Uterus (tissue), 4 donors: ENCODE results near the gene RNF187. TPM values are rescaled to one million over a fixed set of nuclear protein-coding genes. Genes with fewer than 3 reads are reported as not detected.

Experiments used
- DNase-seq, 2 donors: peaks; one replicate each; pipeline ENCODE4 v3.0.0-alpha.2; 2019 to 2020
- H3K27ac ChIP-seq, 2 donors: fragments of 200-600 bp; sonication (generic); 1 replicate in 1 of 2; 2 replicates in 1 of 2; pipeline ENCODE4 v1.5.1; 2016 to 2018
- H3K27me3 ChIP-seq, 2 donors: fragments of 200-600 bp; sonication (generic); one replicate each; pipeline ENCODE4 v1.5.1; 2018 to 2019; ENCODE audit warnings: control low read depth in 1 of 2
- H3K36me3 ChIP-seq, 2 donors: fragments of 200-600 bp; sonication (generic); one replicate each; pipeline ENCODE4 v1.5.1; 2019; ENCODE audit warnings: control low read depth in 1 of 2
- H3K4me1 ChIP-seq, 2 donors: fragments of 200-600 bp; sonication (generic); one replicate each; pipeline ENCODE4 v1.5.1; 2018 to 2019; ENCODE audit warnings: control low read depth in 1 of 2
- H3K4me3 ChIP-seq, 2 donors: fragments of 200-600 bp; sonication (generic); 1 replicate in 1 of 2; 2 replicates in 1 of 2; pipeline ENCODE4 v1.5.1; 2018 to 2019; ENCODE audit warnings: mild to moderate bottlenecking in 1 of 2
- H3K9me3 ChIP-seq, 2 donors: fragments of 200-600 bp; sonication (generic); one replicate each; pipeline ENCODE4 v1.5.1; 2019; ENCODE audit warnings: control low read depth in 1 of 2
- POLR2A ChIP-seq, 2 donors: fragments of 450-650 bp; IDR thresholded peaks; one replicate each; pipeline ENCODE4 v1.6.1; 2016; ENCODE audit warnings: antibody characterized with exemption in 2 of 2, mild to moderate bottlenecking in 1 of 2, moderate library complexity in 1 of 2
- intact Hi-C: fragments of 100-400 bp; cut with DNase I; formaldehyde crosslinking; loops from one replicate; pipeline ENCODE4 v1.15.1; 2023; ENCODE audit warnings: low total_unique reads
- total RNA-seq, 4 donors: library from RNA; depleted of rRNA in 3 of 4; stranded (reverse); fragments of >200 nt in 3 of 4; gene quantifications; one replicate each; pipeline versions ENCODE4 v1.1.0 to v1.2.4, GENCODE V29; 2014 to 2023
- TF ChIP-seq, protein P1 (sequence below), 4 experiments: fragments of 200-600 bp in 2 of 4; fragments of 450-650 bp in 2 of 4; sonication (generic) in 2 of 4; IDR thresholded peaks; one replicate each; pipeline ENCODE4 v1.5.1; 2016 to 2019; ENCODE audit warnings: antibody characterized with exemption in 4 of 4, mild to moderate bottlenecking in 2 of 4, moderate library complexity in 1 of 4
- donor health status: DM: yes; HTN: yes; CAD: no.

The RNF187 gene
- total RNA-seq, 4 donors from 2014 or later = 13.2 to 84.1 (median 27.7) TPM

DNA sequence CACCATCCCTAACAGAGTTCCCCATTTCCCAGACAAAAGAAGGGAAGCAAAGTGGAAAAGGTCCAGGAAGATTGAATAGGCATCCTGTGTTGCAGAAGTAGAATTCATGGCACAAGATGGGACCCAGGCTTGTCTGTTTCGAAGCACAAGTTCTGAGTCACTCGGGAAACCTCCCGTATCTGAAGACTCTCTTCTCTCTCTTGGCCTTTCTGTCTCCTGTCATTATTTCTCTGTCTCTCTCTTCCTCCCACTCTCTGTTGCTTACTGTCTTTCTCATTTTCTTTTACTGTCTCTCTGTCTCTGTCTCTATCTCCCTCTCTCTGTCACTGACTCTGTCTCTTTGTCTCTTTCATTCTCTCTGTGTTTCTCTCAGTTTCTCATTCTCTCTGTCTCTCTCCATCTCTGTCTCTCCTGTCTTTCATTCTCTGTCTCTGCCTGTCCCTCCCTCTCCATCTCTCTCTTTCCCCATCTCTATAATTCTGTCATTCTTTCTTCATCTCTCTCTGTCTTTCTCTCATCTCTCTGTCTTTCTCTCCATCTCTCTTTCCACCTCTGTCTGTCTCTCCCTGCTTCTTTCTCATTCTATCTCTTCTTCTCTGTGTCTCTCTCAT lies 23.7 kb downstream of the RNF187 start:
- Histone ChIP-seq H3K36me3 (no peaks in the 10 kb centered on the region), H3K9me3 (no peaks in the 10 kb centered on the region), H3K27ac (no peak overlapping the region), H3K4me3 (no peak overlapping the region), H3K4me1 (no peaks in the 10 kb centered on the region), H3K27me3 (no peaks in the 10 kb centered on the region)
- TF ChIP-seq POLR2A (IDR thresholded peaks at IDR 0.05) = no peak
- TF ChIP-seq, protein P1, sequence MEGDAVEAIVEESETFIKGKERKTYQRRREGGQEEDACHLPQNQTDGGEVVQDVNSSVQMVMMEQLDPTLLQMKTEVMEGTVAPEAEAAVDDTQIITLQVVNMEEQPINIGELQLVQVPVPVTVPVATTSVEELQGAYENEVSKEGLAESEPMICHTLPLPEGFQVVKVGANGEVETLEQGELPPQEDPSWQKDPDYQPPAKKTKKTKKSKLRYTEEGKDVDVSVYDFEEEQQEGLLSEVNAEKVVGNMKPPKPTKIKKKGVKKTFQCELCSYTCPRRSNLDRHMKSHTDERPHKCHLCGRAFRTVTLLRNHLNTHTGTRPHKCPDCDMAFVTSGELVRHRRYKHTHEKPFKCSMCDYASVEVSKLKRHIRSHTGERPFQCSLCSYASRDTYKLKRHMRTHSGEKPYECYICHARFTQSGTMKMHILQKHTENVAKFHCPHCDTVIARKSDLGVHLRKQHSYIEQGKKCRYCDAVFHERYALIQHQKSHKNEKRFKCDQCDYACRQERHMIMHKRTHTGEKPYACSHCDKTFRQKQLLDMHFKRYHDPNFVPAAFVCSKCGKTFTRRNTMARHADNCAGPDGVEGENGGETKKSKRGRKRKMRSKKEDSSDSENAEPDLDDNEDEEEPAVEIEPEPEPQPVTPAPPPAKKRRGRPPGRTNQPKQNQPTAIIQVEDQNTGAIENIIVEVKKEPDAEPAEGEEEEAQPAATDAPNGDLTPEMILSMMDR (IDR thresholded peaks at IDR 0.05) = no peak
- DNase-seq = no peak
- intact Hi-C loops = no loop called here

DNA sequence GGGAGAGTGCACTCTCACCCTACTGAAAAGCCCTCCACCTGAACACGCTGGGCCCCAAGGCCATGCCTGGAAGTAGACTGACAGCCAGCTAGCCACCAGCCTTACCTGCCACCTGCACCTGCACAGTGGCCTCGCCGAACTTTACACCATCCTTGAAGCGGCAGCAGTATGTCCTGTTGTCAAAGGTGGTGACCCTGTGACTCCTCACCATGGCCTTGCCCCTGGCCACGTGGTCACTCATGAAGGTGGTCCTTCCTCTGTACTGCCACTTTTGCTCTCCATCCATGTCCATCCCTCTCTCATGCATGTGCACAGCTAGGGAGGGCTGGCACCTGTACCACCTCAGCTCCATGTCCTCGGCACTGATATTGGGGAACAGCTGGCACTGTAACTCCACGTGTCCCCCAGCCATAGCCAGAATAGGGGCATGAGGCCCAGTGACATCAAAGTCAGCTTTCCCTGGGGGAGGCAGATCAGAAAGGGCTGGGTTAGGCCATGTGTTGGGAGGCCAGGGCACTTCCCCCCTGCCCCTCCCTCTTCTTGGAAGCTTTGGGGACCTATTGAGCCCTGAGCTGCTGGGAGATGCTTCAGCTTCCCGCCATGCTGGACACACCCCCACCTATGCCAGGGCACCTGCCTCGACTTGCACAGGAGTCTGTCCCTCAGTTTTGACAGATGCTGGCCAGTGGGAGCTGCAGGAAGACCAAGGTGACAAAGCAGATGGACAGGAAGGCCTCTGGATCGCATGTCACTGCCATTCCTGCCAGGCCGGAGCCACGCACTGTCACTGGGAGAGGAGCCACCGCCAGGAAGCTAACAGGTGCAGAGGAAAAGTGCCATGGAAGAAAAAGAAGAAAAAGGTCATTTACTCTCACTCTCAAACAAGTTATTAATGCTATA lies 24.6 kb downstream of the RNF187 start:
- no peaks in the 10 kb centered on the region for H3K36me3 ChIP-seq
- H3K9me3 ChIP-seq = no peaks in the 10 kb centered on the region
- H3K27ac ChIP-seq = no peak overlapping the region
- no peak overlapping the region for H3K4me3 ChIP-seq
- no peak for DNase-seq
- no peaks in the 10 kb centered on the region for H3K27me3 ChIP-seq
- no peaks in the 10 kb centered on the region for H3K4me1 ChIP-seq
- no peak for TF ChIP-seq POLR2A (IDR thresholded peaks at IDR 0.05)
- TF ChIP-seq, protein P1 (IDR thresholded peaks at IDR 0.05) = no peak
- intact Hi-C loops = no loop called here

DNA sequence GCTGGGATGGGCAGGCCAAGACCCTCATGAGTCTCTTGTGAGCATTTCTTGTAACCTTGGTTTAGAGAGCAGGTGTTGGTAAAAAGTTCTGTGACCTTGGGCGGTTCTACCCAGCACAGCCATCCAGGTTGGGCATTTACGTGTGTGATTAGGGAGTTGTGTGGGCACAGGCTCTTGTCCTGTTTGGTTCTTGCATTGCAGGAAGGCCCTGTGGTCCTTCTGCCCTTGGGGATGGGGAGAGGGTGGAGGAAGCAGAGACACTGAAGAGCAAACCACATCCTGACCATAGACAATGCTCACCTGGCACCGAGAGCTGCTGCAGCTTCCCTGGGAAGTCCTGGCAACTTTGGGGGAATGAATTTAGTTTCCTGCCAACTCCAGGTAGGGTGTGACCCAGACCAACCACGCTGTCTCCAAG lies 25.6 kb downstream of the RNF187 start:
- intact Hi-C loops = no loop called here
- TF ChIP-seq, protein P1 (IDR thresholded peaks at IDR 0.05) = no peak
- no peak for TF ChIP-seq POLR2A (IDR thresholded peaks at IDR 0.05)
- no peaks in the 10 kb centered on the region for H3K4me1 ChIP-seq
- H3K27me3 ChIP-seq = no peaks in the 10 kb centered on the region
- DNase-seq = no peak
- H3K9me3 ChIP-seq = no peaks in the 10 kb centered on the region
- H3K4me3 ChIP-seq = no peak overlapping the region
- no peaks in the 10 kb centered on the region for H3K36me3 ChIP-seq
- no peak overlapping the region for H3K27ac ChIP-seq

DNA sequence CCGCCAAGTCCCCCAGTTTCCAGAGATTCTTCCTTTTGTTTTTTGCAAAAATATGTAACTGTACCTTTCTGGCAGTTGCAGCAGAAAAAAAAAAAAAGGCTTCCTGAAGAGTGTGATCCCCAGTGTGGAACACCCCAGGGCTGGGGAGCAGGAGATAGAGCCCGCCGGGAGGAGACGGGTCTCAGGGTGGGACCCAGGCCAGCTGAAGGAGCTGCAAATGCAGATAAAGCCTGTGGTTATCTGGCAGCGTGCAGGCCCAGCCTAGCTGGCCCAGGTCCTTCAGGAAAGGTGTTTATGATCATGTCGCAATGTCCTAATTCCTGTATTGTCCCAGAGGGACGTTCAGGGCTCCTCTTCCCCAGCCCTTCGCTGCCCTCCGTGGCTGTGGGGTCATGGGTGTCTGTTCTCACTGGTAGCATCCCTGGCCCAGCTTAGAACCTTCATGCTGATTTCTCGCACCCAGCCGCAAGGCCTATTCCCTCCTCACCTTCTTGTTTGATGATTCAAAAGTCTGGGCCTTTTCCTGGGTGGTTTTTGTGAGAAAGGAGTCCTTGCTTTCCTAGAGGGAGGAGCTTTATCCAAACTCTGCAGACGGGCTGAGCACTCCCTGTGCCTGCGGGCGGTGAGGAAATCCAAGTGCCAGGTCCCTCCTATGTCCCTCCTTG lies 26.2 kb downstream of the RNF187 start:
- Histone ChIP-seq H3K36me3 (no peaks in the 10 kb centered on the region), H3K4me3 (no peak overlapping the region), H3K27me3 (no peaks in the 10 kb centered on the region), H3K4me1 (no peaks in the 10 kb centered on the region), H3K27ac (no peak overlapping the region), H3K9me3 (no peaks in the 10 kb centered on the region)
- intact Hi-C loops = no loop called here
- no peak for DNase-seq
- TF ChIP-seq POLR2A (IDR thresholded peaks at IDR 0.05) = no peak
- TF ChIP-seq, protein P1 (IDR thresholded peaks at IDR 0.05) = no peak

DNA sequence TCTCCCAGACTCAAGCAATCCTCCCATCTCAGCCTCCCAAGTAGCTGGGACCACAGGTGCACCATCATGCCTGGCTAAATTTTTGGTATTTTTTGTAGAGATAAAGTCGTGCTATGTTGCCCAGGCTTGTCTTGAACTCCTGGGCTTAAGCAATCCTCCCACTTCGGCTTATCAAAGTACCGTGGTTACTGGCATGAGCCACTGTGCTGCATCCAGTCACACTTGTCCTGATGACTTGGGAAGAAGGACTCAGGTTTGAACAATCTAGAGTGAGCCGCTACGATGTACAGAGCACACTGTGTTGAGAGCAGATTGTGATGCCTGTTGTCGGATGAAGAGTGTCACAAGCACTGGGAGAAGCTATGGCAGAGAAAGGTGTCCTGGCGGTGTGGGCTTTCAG lies 27.2 kb downstream of the RNF187 start:
- no peaks in the 10 kb centered on the region for H3K9me3 ChIP-seq
- no peaks in the 10 kb centered on the region for H3K4me1 ChIP-seq
- H3K36me3 ChIP-seq = no peaks in the 10 kb centered on the region
- H3K27ac ChIP-seq = no peak overlapping the region
- no peaks in the 10 kb centered on the region for H3K27me3 ChIP-seq
- no peak for DNase-seq
- intact Hi-C loops = no loop called here
- no peak overlapping the region for H3K4me3 ChIP-seq
- TF ChIP-seq POLR2A (IDR thresholded peaks at IDR 0.05) = no peak
- TF ChIP-seq, protein P1 (IDR thresholded peaks at IDR 0.05) = no peak
